GM21723 (cell line): Measurements from ENCODE around the gene TACR1.
"Not testable (repeated sequence)": the region's sequence is repeated elsewhere in the genome, so short reads cannot be mapped to it uniquely, and the experiment has no call there.

Experiments used
- ATAC-seq: cut with Tn5 transposase; IDR thresholded peaks from one replicate; pipeline ENCODE4 v1.9.1; 2021; ENCODE audit warnings: mild to moderate bottlenecking, moderate library complexity; ENCODE audit not compliant: unreplicated experiment

The TACR1 gene, protein sequence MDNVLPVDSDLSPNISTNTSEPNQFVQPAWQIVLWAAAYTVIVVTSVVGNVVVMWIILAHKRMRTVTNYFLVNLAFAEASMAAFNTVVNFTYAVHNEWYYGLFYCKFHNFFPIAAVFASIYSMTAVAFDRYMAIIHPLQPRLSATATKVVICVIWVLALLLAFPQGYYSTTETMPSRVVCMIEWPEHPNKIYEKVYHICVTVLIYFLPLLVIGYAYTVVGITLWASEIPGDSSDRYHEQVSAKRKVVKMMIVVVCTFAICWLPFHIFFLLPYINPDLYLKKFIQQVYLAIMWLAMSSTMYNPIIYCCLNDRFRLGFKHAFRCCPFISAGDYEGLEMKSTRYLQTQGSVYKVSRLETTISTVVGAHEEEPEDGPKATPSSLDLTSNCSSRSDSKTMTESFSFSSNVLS

GRCh38 chr2:75199428-75200011 is at the start of gene TACR1:
Gene TACR1 (minus strand): TSS chr2:75199520. CDS start chr2:75198934, 586 bp downstream.
- peak; percentile 56 for ATAC-seq

- ATAC-seq: not testable (repeated sequence)
Observed at GRCh38 chr2:75248581-75248980, 49.3 kb upstream of the TACR1 start.

DNA sequence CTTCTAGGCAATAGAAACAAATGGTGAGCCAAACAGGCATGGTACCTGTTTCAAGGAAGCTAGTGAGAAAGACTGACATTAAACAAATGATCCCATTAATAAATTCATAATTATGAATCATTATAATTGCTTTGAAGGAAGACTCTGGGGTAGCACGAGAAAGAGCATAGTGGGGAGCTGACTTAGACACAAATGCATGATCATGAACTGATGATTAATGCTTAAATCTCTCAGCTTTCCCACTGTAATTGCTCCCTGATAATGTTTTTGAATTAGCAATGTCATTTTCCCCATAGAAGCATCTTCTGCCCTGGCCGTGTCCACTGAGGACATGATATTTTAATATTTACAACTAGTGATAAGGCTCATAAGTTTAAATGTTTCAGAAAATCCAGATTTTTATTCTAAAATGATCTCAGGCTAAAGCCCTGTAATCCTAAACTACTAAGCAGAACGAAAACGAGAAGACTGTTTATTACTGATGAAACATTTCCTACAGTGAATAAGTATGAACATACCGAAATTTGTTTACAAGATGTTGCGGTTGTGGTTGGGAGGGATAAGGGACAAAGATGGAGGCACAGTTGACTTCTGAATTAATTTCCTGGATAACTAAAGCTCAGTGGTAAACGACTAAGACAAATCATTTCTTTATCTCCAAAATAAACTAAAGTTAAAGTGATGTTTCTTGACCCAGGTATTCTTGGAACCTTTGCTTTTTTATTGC is 47.3 kb upstream of the TACR1 start:
- no peak for ATAC-seq

GRCh38 chr2:75243219-75243618 is 43.9 kb upstream of the TACR1 start:
- ATAC-seq: no peak

DNA sequence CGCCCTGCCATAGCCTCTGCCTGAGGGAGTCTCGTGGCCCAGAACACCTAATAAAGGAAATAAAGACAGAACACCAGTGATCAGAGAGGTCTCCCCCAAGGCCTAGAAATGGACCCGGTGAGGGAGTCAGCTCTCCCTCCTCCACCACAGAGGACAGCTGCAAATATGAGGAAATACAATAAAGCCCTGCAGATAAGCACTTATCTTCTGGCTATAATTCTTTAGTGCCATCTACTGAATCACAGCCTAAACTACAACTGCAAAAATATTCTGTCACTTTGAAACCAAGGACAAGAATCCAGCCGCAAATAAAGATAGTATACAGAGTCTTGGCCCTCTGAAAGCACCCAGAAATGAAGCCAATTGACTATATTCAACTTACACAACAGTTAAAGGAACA is 42.4 kb upstream of the TACR1 start:
- no peak for ATAC-seq

DNA sequence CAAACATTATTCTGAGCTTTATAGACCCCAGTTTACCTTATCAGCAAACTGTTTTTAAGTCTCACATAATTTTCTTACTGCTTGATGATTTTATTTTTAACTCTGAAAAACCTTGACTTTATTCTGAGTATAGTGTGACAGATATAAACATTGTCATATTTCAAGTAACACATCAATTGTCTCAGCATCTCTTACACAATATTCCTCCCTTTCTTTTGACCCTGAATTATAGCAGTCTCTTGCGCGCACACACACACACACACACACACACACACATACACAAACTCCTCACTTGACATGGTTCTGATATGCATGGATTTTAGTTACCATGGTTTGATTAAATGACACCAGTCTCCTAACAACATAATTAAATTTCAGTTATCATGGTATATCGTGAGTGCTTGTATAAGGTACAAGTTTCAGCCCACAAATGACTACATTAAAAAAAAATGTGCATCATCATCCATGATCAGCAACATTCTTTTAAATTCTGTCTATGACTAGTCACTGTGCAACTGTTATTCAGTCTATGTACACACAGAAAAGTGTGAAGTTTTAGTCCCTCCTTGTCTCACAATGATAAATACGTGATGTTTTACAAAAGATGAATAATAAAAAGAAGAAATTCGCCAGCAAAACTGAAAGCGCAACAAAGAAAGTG is 39.5 kb upstream of the TACR1 start:
- ATAC-seq: no peak

DNA sequence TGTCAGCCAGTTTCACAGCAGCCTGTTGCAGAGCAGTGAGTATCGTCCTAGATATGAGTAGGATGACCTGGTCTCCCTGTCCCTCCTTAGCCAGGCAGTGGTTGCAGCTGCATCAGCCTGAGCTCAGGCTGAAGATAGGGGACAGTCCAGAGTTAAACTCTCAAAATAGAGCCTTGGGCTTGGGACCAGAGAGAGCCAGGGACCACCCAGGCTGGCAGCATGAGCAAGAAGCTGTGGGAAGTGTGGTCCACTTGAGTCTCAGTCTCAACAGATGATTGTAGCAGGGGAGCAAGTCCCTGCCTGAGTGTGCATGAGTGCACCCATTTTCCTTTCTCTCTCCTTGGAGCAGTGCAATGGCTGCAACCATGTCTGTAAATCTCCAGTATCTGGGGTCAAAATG is 38.0 kb upstream of the TACR1 start:
- no peak for ATAC-seq

- ATAC-seq: no peak
Observed at GRCh38 chr2:75233965-75234364, 34.6 kb upstream of the TACR1 start.

GRCh38 chr2:75226617-75227016 is 27.3 kb upstream of the TACR1 start:
- ATAC-seq: no peak

DNA sequence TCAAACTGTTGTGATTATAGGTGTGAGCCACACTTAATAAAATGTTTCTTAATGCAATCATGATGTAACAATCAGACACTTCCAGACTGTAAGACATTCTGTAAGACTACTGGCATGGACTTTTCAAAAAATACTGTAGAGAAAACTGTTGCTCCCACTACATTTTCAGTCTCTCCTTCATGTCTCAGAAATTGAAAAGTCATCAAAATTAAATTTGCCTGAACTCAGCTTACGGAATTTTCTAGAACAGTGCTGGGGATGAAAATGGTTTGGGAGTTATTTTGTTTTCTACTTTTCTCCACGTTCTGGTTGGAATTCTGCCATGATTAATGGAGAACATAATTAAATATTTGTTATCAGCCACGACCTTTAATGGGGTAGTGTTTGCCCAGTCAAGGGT is 26.8 kb upstream of the TACR1 start:
- ATAC-seq: no peak

- no peak for ATAC-seq
Observed at GRCh38 chr2:75224636-75225094, 25.3 kb upstream of the TACR1 start.

- no peak for ATAC-seq
Observed at GRCh38 chr2:75222527-75222926, 23.2 kb upstream of the TACR1 start.

DNA sequence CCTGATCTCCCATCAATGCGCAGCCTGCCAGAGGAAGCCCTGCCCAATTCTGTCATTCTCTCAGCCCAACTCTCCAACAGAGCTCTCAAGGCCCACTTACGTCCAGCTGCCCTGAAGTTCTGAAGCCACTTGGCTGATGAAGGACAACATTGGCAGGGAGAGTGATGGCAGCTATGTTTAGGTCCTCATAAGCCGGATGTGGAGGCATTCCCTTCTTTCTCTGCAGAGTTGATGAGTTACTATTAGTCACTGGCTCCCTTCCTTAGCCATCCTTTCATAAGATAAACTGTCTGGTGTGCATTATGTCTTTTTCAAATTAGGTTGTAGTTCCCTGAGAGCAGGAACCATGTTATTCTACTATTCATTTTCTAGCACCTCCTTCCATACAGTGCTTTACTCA is 22.5 kb upstream of the TACR1 start:
- no peak for ATAC-seq

DNA sequence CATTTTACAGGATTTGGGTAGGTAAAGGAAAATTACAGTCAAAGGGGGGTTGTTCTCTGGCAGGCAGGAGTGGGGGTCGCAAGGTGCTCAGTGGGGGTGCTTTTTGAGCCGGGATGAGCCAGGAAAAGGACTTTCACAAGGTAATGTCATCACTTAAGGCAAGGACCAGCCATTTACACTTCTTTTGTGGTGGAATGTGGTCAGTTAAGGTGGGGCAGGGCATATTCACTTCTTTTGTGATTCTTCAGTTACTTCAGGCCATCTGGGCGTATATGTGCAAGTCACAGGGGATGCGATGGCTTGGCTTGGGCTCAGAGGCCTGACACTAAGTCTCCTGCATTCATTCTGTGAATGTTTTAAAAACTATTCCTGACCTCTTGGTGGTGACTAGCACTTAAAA is 19.9 kb upstream of the TACR1 start:
- ATAC-seq: not testable (repeated sequence)

DNA sequence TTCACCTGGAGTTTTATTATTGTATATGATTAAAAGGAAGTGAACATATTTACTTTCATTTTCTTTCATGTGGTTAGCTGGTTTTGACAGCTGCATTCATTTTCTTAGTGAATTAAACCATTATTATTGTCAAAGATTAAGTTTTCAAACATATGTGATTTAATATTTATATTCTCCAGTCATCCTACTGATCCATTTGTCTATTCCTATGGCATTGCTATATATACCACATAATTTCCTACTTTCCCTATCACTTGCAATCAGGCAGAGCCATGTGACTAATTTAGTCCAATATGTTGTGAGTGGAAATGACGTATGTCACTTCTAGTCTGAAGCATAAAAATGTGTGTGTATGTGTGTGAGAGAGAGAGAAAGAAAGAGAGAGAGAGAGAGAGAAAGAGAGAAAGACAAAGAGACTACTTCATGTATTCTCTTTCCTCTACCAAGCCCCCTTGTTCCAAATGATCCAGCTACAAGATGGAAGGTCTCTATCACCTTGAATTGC is 12.0 kb upstream of the TACR1 start:
- ATAC-seq: no peak

GRCh38 chr2:75210409-75210808 is 11.1 kb upstream of the TACR1 start:
- no peak for ATAC-seq

- ATAC-seq: no peak
Observed at GRCh38 chr2:75208738-75209137, 9.4 kb upstream of the TACR1 start.

- ATAC-seq: no peak
Observed at GRCh38 chr2:75204833-75205232, 5.5 kb upstream of the TACR1 start.

DNA sequence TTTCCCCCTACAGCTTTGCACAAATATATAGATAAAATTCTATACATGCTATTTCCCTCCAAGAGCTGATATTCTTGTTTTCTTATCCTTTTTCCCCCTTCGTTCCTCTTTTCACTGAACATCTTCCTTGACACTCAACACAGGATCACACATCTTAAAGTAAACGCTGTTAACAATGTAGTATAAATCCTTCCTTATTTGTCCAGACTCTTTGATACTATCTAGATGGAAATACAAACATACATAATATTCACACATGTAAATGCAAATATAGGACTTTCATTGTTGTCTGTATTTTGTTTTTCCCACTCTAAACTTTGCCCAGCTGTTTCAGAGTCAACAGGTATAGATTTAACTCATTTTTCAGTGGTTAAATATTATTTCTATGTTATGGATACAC is 3.0 kb upstream of the TACR1 start:
- no peak for ATAC-seq

GRCh38 chr2:75200140-75201096 is 1.1 kb upstream of the TACR1 start:
- ATAC-seq: no peak
